Left ventricle myocardium inferior (tissue), 1 donor: ENCODE measurements around the gene PSMC3IP. TPM values are rescaled to one million over a fixed set of nuclear protein-coding genes. Genes with fewer than 3 reads are reported as not detected.

ENCODE experiments used
- DNase-seq: peaks from one replicate; pipeline ENCODE4 v3.0.0-alpha.2; 2020
- H3K27ac ChIP-seq: fragments of 200-600 bp; replicated peaks from 2 replicates; pipeline ENCODE4 v1.8.0; 2021
- H3K27me3 ChIP-seq: fragments of 200-600 bp; 2 replicates; pipeline ENCODE4 v1.8.0; 2021; ENCODE audit warnings: low read depth
- H3K36me3 ChIP-seq: fragments of 200-600 bp; 2 replicates; pipeline ENCODE4 v1.8.0; 2021
- H3K4me1 ChIP-seq: fragments of 200-600 bp; 2 replicates; pipeline ENCODE4 v1.8.0; 2021
- H3K4me3 ChIP-seq: fragments of 200-600 bp; 2 replicates; pipeline ENCODE4 v1.8.0; 2021; ENCODE audit warnings: mild to moderate bottlenecking, moderate library complexity
- H3K9me3 ChIP-seq: fragments of 200-600 bp; replicated peaks from 2 replicates; pipeline ENCODE4 v1.8.0; 2021
- CTCF ChIP-seq: fragments of 200-600 bp; IDR thresholded peaks from 2 replicates; pipeline ENCODE4 v1.8.0; 2021; ENCODE audit warnings: antibody characterized with exemption, mild to moderate bottlenecking, borderline replicate concordance
- intact Hi-C: fragments of 100-400 bp; cut with micrococcal nuclease; formaldehyde crosslinking; loops from one replicate; pipeline ENCODE4 v1.11.0; 2022
- total RNA-seq: library from RNA; stranded (reverse); fragmentation: NEBNext Ultra II Directional; extraction: Animal tissue kit (Norgen Biotek cat#: 25700); gene quantifications from one replicate; pipeline ENCODE4 v1.2.1, GENCODE V29; 2021
- donor health status: DM: no; HTN: yes; CAD: no; lungs with severe emphysema.

Gene PSMC3IP
- total RNA-seq, 1 donor from 2014 or later: 2.5 TPM

GRCh38 chr17:42581744-42582270 is 4.3 kb upstream of the PSMC3IP start:
- intact Hi-C loops: no loop called here
- no peak for DNase-seq
- H3K36me3 ChIP-seq: peaks cover 71% of the 10 kb centered on the region

GRCh38 chr17:42579794-42580551 is 2.4 kb upstream of the PSMC3IP start:
- H3K4me1 ChIP-seq: peaks cover 37% of the 10 kb centered on the region
- no peaks in the 10 kb centered on the region for H3K9me3 ChIP-seq
- H3K27me3 ChIP-seq: no peaks in the 10 kb centered on the region
- intact Hi-C loops: no loop called here
- peaks cover 57% of the 10 kb centered on the region for H3K36me3 ChIP-seq
- H3K4me3 ChIP-seq: no peak overlapping the region
- no peak overlapping the region for H3K27ac ChIP-seq
- TF ChIP-seq CTCF: no peak
- no peak for DNase-seq

More at GRCh38 chr17:42581744-42582270, 4.3 kb upstream of the PSMC3IP start:
- no peaks in the 10 kb centered on the region for H3K27me3 ChIP-seq
- H3K27ac ChIP-seq: no peak overlapping the region
- no peak overlapping the region for H3K4me3 ChIP-seq
- H3K9me3 ChIP-seq: no peaks in the 10 kb centered on the region
- no peak for TF ChIP-seq CTCF
- peaks cover 47% of the 10 kb centered on the region for H3K4me1 ChIP-seq

- Histone ChIP-seq H3K4me1 (peaks cover 30% of the 10 kb centered on the region), H3K27me3 (no peaks in the 10 kb centered on the region), H3K27ac (peak overlapping the region; percentile 95), H3K4me3 (peak overlapping the region; percentile 76), H3K9me3 (no peaks in the 10 kb centered on the region), H3K36me3 (peaks cover 55% of the 10 kb centered on the region)
- intact Hi-C loops: no loop called here
- peak; percentile 69 for DNase-seq
- TF ChIP-seq CTCF: peak; percentile 76
Observed at GRCh38 chr17:42578282-42578869, 847 bp upstream of the PSMC3IP start.

- peaks cover 55% of the 10 kb centered on the region for H3K36me3 ChIP-seq
- DNase-seq: no peak
- intact Hi-C loops: no loop called here
- no peak for TF ChIP-seq CTCF
- peak overlapping the region; percentile 76 for H3K4me3 ChIP-seq
- H3K9me3 ChIP-seq: no peaks in the 10 kb centered on the region
- H3K4me1 ChIP-seq: peaks cover 30% of the 10 kb centered on the region
- H3K27me3 ChIP-seq: no peaks in the 10 kb centered on the region
- H3K27ac ChIP-seq: peak overlapping the region; percentile 95
Observed at GRCh38 chr17:42577140-42577531, 393 bp downstream of the PSMC3IP start.

- Histone ChIP-seq H3K27ac (no peak overlapping the region), H3K36me3 (peaks cover 57% of the 10 kb centered on the region), H3K4me3 (no peak overlapping the region), H3K27me3 (no peaks in the 10 kb centered on the region), H3K4me1 (peaks cover 40% of the 10 kb centered on the region), H3K9me3 (no peaks in the 10 kb centered on the region)
- TF ChIP-seq CTCF: no peak
- intact Hi-C loops: no loop called here
- DNase-seq: no peak
Observed at GRCh38 chr17:42574463-42574862, 3.1 kb downstream of the PSMC3IP start.
